Measurements from ENCODE around the gene CASP4.

GRCh38 chr11:104999721-105000120 is 31.3 kb upstream of the CASP4 start:
- TF ChIP-seq CTCF (IDR thresholded peaks at IDR 0.05) (no peak), POLR2A (IDR thresholded peaks at IDR 0.05) (no peak), POLR2AphosphoS5 (IDR thresholded peaks at IDR 0.05) (no peak)
